Endothelial cell of umbilical vein (primary cell): ENCODE data around the gene EXOC6.

Source experiments
- EZH2 ChIP-seq: IDR thresholded peaks from 2 replicates; pipeline ENCODE4 v1.6.1; 2012; ENCODE audit warnings: borderline replicate concordance, low read depth, mild to moderate bottlenecking, moderate library complexity, low read length, inconsistent platforms; ENCODE audit not compliant: severe bottlenecking
- FOS ChIP-seq: IDR thresholded peaks from 2 replicates; pipeline ENCODE4 v1.6.1; 2011; ENCODE audit warnings: mild to moderate bottlenecking, low read length, moderate library complexity, borderline replicate concordance; ENCODE audit not compliant: insufficient read depth
- GATA2 ChIP-seq: IDR thresholded peaks from 2 replicates; pipeline ENCODE4 v1.7.0; 2011; ENCODE audit warnings: low read depth, mild to moderate bottlenecking, moderate library complexity, mixed read lengths, low read length; ENCODE audit not compliant: insufficient read length, insufficient read depth
- JUN ChIP-seq: IDR thresholded peaks from 2 replicates; pipeline ENCODE4 v1.6.1; 2011; ENCODE audit warnings: borderline replicate concordance, low read depth; ENCODE audit not compliant: insufficient read length, insufficient read depth
- MYC ChIP-seq: IDR thresholded peaks from one replicate; pipeline ENCODE4 v1.6.1; 2011; ENCODE audit warnings: mild to moderate bottlenecking, low read depth, low read length
- POLR2A ChIP-seq: IDR thresholded peaks from 2 replicates; pipeline ENCODE4 v1.6.1; 2012; ENCODE audit warnings: low read depth, mild to moderate bottlenecking, control low read depth, low read length
- POLR2AphosphoS5 ChIP-seq: IDR thresholded peaks from 2 replicates; pipeline ENCODE4 v1.6.1; 2012; ENCODE audit warnings: low read depth, mild to moderate bottlenecking, control low read depth, low read length, moderate library complexity; ENCODE audit not compliant: insufficient read depth
- TF ChIP-seq, protein P1 (sequence below), 2 donors: IDR thresholded peaks; 1 replicate in 1 of 2; 2 replicates in 1 of 2; pipeline ENCODE4 v1.5.1; 2011; ENCODE audit warnings: low read length in 2 of 2, mild to moderate bottlenecking in 2 of 2, moderate library complexity in 2 of 2, control low read depth in 1 of 2, inconsistent platforms in 1 of 2, low read depth in 1 of 2; ENCODE audit not compliant: insufficient read depth in 1 of 2; ENCODE audit errors: extremely low read depth in 1 of 2
- TF ChIP-seq, protein P2 (sequence below): IDR thresholded peaks from 2 replicates; pipeline ENCODE4 v1.6.1; 2011; ENCODE audit not compliant: insufficient read depth, insufficient read length

DNA sequence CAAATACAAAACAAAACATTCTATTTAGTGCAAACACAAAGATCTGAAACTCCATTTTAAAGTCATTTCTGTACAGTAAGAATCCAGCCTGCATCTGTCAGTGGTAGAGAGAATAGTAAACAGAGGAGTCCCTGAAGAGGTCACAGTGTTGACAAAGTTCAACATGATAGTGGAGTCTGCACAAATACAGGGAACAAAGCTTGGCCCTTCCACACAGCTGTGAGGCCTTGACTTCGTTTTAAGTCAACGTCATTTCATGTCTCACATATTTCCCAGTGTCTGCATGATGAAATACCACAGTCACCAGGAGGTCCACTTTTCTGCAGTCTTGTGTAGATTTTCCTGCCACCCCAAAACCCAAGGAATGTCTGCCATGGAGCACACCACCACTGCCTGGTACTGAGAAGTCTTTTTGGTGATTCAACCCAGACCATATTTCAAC lies 258.3 kb downstream of the EXOC6 start:
- TF ChIP-seq, protein P1, sequence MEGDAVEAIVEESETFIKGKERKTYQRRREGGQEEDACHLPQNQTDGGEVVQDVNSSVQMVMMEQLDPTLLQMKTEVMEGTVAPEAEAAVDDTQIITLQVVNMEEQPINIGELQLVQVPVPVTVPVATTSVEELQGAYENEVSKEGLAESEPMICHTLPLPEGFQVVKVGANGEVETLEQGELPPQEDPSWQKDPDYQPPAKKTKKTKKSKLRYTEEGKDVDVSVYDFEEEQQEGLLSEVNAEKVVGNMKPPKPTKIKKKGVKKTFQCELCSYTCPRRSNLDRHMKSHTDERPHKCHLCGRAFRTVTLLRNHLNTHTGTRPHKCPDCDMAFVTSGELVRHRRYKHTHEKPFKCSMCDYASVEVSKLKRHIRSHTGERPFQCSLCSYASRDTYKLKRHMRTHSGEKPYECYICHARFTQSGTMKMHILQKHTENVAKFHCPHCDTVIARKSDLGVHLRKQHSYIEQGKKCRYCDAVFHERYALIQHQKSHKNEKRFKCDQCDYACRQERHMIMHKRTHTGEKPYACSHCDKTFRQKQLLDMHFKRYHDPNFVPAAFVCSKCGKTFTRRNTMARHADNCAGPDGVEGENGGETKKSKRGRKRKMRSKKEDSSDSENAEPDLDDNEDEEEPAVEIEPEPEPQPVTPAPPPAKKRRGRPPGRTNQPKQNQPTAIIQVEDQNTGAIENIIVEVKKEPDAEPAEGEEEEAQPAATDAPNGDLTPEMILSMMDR (IDR thresholded peaks at IDR 0.05; ENCODE audit: extremely low read depth in 1 of 2, insufficient read depth in 1 of 2, low read depth in 1 of 2, low read length in 2 of 2), result no peak
- TF ChIP-seq EZH2 (no peak), POLR2AphosphoS5 (no peak), POLR2A (no peak), FOS (no peak), JUN (no peak), MYC (no peak), GATA2 (no peak)
- TF ChIP-seq, protein P2, sequence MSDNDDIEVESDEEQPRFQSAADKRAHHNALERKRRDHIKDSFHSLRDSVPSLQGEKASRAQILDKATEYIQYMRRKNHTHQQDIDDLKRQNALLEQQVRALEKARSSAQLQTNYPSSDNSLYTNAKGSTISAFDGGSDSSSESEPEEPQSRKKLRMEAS, result no peak
